Astrocyte (in vitro differentiated cells and primary cell): ENCODE results near the gene PLA2R1. TPM values are rescaled to one million over a fixed set of nuclear protein-coding genes. Genes with fewer than 3 reads are reported as not detected.

ENCODE experiments used
- DNase-seq: peaks from one replicate; pipeline ENCODE4 v3.0.0-alpha.2; 2010; ENCODE audit warnings: low read depth
- FAIRE-seq: peaks from 2 replicates; lab custom pipeline; 2011; peaks lifted over from hg19 to GRCh38; lab: Jason Lieb, UNC
- H2AFZ ChIP-seq: 2 replicates; pipeline ENCODE4 v1.6.0; 2012; ENCODE audit warnings: low read depth, low read length, inconsistent platforms
- H3K27ac ChIP-seq: 2 replicates; pipeline ENCODE4 v1.5.1; 2011; ENCODE audit warnings: low read depth, low read length, inconsistent platforms
- H3K27me3 ChIP-seq: 2 replicates; pipeline ENCODE4 v1.6.0; 2011; ENCODE audit warnings: low read length, inconsistent platforms; ENCODE audit not compliant: insufficient read depth
- H3K36me3 ChIP-seq: 2 replicates; pipeline ENCODE4 v1.5.1; 2011; ENCODE audit warnings: low read length, inconsistent platforms; ENCODE audit not compliant: insufficient read depth
- H3K4me1 ChIP-seq: 2 replicates; pipeline ENCODE4 v1.5.1; 2011; ENCODE audit warnings: low read length, inconsistent platforms; ENCODE audit not compliant: insufficient read depth
- H3K4me2 ChIP-seq: 2 replicates; pipeline ENCODE4 v1.6.0; 2012; ENCODE audit warnings: low read length, inconsistent platforms
- H3K4me3 ChIP-seq: 2 replicates; pipeline ENCODE4 v1.5.1; 2011; ENCODE audit warnings: low read depth, mild to moderate bottlenecking, low read length, inconsistent platforms; ENCODE audit not compliant: insufficient read depth
- H3K79me2 ChIP-seq: 2 replicates; pipeline ENCODE4 v1.6.0; 2012; ENCODE audit warnings: mild to moderate bottlenecking, low read length, inconsistent platforms; ENCODE audit not compliant: insufficient read depth
- H3K9ac ChIP-seq: 2 replicates; pipeline ENCODE4 v1.6.0; 2012; ENCODE audit warnings: mild to moderate bottlenecking, low read length, inconsistent platforms
- H3K9me3 ChIP-seq: 2 replicates; pipeline ENCODE4 v1.5.1; 2012; ENCODE audit warnings: low read depth, mild to moderate bottlenecking, low read length, inconsistent platforms; ENCODE audit not compliant: insufficient read depth
- H4K20me1 ChIP-seq: 2 replicates; pipeline ENCODE4 v1.6.0; 2012; ENCODE audit warnings: low read length, inconsistent platforms; ENCODE audit not compliant: insufficient read depth
- H3K27ac Mint-ChIP-seq: one replicate; pipeline ENCODE4 v1.8.0; 2021; ENCODE audit warnings: mild to moderate bottlenecking, mixed read lengths; ENCODE audit not compliant: unreplicated experiment
- H3K27me3 Mint-ChIP-seq: one replicate; pipeline ENCODE4 v1.8.0; 2021; ENCODE audit warnings: low read depth, mixed read lengths; ENCODE audit not compliant: unreplicated experiment
- H3K36me3 Mint-ChIP-seq: one replicate; pipeline ENCODE4 v1.8.0; 2021; ENCODE audit warnings: low read depth, mixed read lengths; ENCODE audit not compliant: unreplicated experiment
- H3K4me1 Mint-ChIP-seq: one replicate; pipeline ENCODE4 v1.8.0; 2021; ENCODE audit warnings: low read depth, mixed read lengths; ENCODE audit not compliant: unreplicated experiment
- H3K4me3 Mint-ChIP-seq: one replicate; pipeline ENCODE4 v1.8.0; 2021; ENCODE audit warnings: mild to moderate bottlenecking, moderate library complexity, mixed read lengths; ENCODE audit not compliant: unreplicated experiment
- H3K9me3 Mint-ChIP-seq: one replicate; pipeline ENCODE4 v1.8.0; 2021; ENCODE audit warnings: mild to moderate bottlenecking, mixed read lengths; ENCODE audit not compliant: unreplicated experiment
- EZH2 ChIP-seq: IDR thresholded peaks from 2 replicates; pipeline ENCODE4 v1.6.1; 2012; ENCODE audit warnings: mild to moderate bottlenecking, low read length, inconsistent platforms; ENCODE audit not compliant: insufficient read depth
- total RNA-seq: library from RNA; stranded (reverse); gene quantifications from 2 replicates; pipeline ENCODE4 v1.2.1, GENCODE V29; 2021
- TF ChIP-seq, protein P1 (sequence below): IDR thresholded peaks from 2 replicates; pipeline ENCODE4 v1.5.1; 2011; ENCODE audit warnings: low read depth, mild to moderate bottlenecking, inconsistent platforms, low read length, moderate library complexity; ENCODE audit not compliant: insufficient read depth

The PLA2R1 gene
- total RNA-seq, 1 donor from 2014 or later, result 7.1 TPM

DNA sequence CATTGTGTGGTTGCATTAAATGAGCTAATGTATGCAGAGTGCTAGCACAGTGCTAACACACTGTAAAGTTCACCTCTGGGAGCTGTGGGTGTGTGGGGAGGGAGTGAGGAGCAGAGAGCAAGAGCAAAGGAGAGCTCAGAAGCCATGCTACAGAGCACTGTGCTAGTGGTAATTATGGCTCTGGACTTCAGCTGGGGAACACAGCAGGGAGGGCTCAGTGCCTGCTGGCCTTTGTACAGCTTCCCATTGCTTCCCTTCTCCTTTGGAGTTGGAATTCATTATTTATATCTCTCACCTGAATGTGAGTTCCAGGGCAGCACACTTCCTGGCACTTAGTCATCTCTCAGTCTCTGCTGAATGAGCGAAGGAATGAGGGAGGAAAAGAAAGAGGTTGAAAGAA lies 2.5 kb upstream of the PLA2R1 start:
- peaks cover 10% of the 10 kb centered on the region for H3K79me2 ChIP-seq
- H3K9me3 ChIP-seq, result peaks cover 3% of the 10 kb centered on the region
- H3K27ac ChIP-seq, result no peak overlapping the region
- FAIRE-seq (no peak), DNase-seq (no peak)
- H3K4me3 ChIP-seq, result no peak overlapping the region
- H4K20me1 ChIP-seq, result peaks cover 5% of the 10 kb centered on the region
- H3K4me1 ChIP-seq, result peaks cover 11% of the 10 kb centered on the region
- Mint-ChIP-seq H3K4me3 (no peak overlapping the region), H3K27me3 (peaks cover 9% of the 10 kb centered on the region), H3K4me1 (peaks cover 11% of the 10 kb centered on the region), H3K27ac (no peak overlapping the region), H3K36me3 (peaks cover 4% of the 10 kb centered on the region), H3K9me3 (peaks cover 3% of the 10 kb centered on the region)
- no peak overlapping the region for H3K9ac ChIP-seq
- no peak overlapping the region for H3K4me2 ChIP-seq
- no peak overlapping the region for H2AFZ ChIP-seq
- no peak for TF ChIP-seq EZH2
- no peaks in the 10 kb centered on the region for H3K27me3 ChIP-seq
- H3K36me3 ChIP-seq, result no peaks in the 10 kb centered on the region

DNA sequence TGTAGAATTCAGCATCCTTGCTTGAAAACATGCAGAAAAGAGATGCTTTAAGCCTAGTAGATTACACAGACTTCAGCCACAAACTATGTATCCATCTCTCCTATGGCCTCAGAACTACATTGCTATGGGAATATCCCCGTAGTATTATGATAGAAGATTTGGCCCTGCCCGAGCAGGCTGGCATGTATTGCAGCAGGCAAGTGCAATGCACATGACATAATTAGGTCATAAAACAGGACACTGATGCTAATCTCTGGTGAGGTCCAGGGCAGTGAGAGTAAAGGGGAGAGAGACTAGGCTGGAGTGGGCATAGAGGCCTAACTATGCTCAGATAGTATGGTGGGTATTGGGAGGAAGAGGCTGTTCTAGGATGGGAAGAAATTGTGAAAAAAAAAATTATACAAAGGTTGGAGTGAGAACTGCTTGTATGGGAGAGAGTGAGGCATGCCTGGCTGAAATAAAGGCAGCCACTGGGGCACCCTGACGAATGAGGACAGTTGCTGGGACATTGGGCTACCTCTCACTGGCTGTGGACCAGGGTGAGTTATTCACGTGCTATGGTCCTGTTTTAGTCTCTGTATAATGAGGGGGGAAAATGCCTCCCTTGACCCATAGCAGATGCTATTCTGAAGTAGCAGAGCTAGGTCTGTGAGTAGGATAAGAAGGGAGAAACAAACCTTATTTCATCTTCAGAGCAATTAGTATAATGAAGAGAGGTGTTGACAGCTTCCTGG lies 1.6 kb upstream of the PLA2R1 start:
- H3K27me3 ChIP-seq, result no peaks in the 10 kb centered on the region
- H3K9ac ChIP-seq, result no peak overlapping the region
- no peak overlapping the region for H3K27ac Mint-ChIP-seq
- DNase-seq, result no peak
- H3K36me3 Mint-ChIP-seq, result peaks cover 6% of the 10 kb centered on the region
- H2AFZ ChIP-seq, result no peak overlapping the region
- H3K9me3 Mint-ChIP-seq, result peaks cover 3% of the 10 kb centered on the region
- H3K36me3 ChIP-seq, result no peaks in the 10 kb centered on the region
- H3K4me3 Mint-ChIP-seq, result peak overlapping the region; percentile 3
- no peak for FAIRE-seq
- H3K9me3 ChIP-seq, result peaks cover 3% of the 10 kb centered on the region
- peaks cover 5% of the 10 kb centered on the region for H4K20me1 ChIP-seq
- H3K27ac ChIP-seq, result no peak overlapping the region
- TF ChIP-seq, protein P1, sequence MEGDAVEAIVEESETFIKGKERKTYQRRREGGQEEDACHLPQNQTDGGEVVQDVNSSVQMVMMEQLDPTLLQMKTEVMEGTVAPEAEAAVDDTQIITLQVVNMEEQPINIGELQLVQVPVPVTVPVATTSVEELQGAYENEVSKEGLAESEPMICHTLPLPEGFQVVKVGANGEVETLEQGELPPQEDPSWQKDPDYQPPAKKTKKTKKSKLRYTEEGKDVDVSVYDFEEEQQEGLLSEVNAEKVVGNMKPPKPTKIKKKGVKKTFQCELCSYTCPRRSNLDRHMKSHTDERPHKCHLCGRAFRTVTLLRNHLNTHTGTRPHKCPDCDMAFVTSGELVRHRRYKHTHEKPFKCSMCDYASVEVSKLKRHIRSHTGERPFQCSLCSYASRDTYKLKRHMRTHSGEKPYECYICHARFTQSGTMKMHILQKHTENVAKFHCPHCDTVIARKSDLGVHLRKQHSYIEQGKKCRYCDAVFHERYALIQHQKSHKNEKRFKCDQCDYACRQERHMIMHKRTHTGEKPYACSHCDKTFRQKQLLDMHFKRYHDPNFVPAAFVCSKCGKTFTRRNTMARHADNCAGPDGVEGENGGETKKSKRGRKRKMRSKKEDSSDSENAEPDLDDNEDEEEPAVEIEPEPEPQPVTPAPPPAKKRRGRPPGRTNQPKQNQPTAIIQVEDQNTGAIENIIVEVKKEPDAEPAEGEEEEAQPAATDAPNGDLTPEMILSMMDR, result no peak
- no peak for TF ChIP-seq EZH2
- peaks cover 11% of the 10 kb centered on the region for H3K27me3 Mint-ChIP-seq
- peaks cover 18% of the 10 kb centered on the region for H3K79me2 ChIP-seq
- H3K4me1 Mint-ChIP-seq, result peaks cover 11% of the 10 kb centered on the region
- no peak overlapping the region for H3K4me3 ChIP-seq
- H3K4me1 ChIP-seq, result peaks cover 11% of the 10 kb centered on the region
- no peak overlapping the region for H3K4me2 ChIP-seq

DNA sequence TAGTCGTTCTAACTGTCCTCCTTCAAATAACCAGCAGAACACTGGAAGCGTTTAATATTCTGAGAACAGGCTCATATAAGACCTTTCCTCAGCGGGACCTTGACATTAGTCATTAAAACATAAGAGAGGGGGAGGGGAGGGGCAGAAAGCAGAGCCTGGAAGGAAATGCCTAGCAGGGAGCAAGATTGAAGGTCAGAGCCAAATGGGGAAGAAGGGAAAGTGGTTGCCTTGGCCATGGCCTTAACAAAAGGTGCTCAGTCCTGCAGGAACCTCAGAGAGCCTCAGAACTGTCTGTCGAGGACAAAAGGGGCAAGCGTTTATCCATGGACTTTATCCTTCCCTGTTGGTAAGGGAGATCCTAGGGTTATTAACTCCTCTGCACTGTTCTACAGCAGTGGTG lies 856 bp upstream of the PLA2R1 start:
- Histone ChIP-seq H2AFZ (peak overlapping the region; percentile 98), H3K9me3 (no peaks in the 10 kb centered on the region), H3K36me3 (no peaks in the 10 kb centered on the region), H3K27ac (no peak overlapping the region), H4K20me1 (peaks cover 8% of the 10 kb centered on the region), H3K4me1 (peaks cover 11% of the 10 kb centered on the region), H3K4me3 (peak overlapping the region; percentile 73), H3K79me2 (peaks cover 21% of the 10 kb centered on the region), H3K27me3 (no peaks in the 10 kb centered on the region), H3K4me2 (peak overlapping the region; percentile 92), H3K9ac (peak overlapping the region; percentile 71)
- Mint-ChIP-seq H3K36me3 (peaks cover 6% of the 10 kb centered on the region), H3K27ac (peak overlapping the region; percentile 3), H3K9me3 (peaks cover 4% of the 10 kb centered on the region), H3K4me3 (peak overlapping the region; percentile 89), H3K4me1 (peaks cover 11% of the 10 kb centered on the region), H3K27me3 (peaks cover 11% of the 10 kb centered on the region)
- FAIRE-seq (no peak), DNase-seq (no peak)
- TF ChIP-seq EZH2, result no peak
- TF ChIP-seq, protein P1, result no peak
